Fibroblast of the aortic adventitia (primary cell): ENCODE data around the gene KEL. TPM values are rescaled to one million over a fixed set of nuclear protein-coding genes. Genes with fewer than 3 reads are reported as not detected.

Source experiments
- DNase-seq: peaks from one replicate; pipeline ENCODE4 v3.0.0-alpha.2; 2010; ENCODE audit warnings: low read depth
- H3K4me3 ChIP-seq: 2 replicates; pipeline ENCODE4 v1.5.1; 2011; ENCODE audit warnings: low read depth, mild to moderate bottlenecking, control low read depth, low read length, moderate library complexity
- CTCF ChIP-seq: IDR thresholded peaks from 2 replicates; pipeline ENCODE4 v1.5.1; 2011; ENCODE audit warnings: mild to moderate bottlenecking, low read length, control low read depth, inconsistent platforms; ENCODE audit not compliant: insufficient read depth
- total RNA-seq: library from RNA; depleted of rRNA; stranded (reverse); fragments of >200 nt; gene quantifications from 2 replicates; pipeline ENCODE4 v1.2.3, GENCODE V29; 2012; ENCODE audit warnings: low replicate concordance

KEL gene
- total RNA-seq, 1 donor: not detected

- DNase-seq: no peak
- TF ChIP-seq CTCF: no peak
- H3K4me3 ChIP-seq: no peak within 1 kb of the TSS
Measured at GRCh38 chr7:142939226-142939910, 22.8 kb downstream of the KEL start, which contains the start of gene LLCFC1. Gene LLCFC1, plus strand, starts transcription at chr7:142939484. Its CDS starts 138 bp downstream, at chr7:142939622.

- DNase-seq: no peak
Measured at GRCh38 chr7:142938611-142939010, 23.6 kb downstream of the KEL start.

GRCh38 chr7:142935941-142936565 lies 26.1 kb downstream of the KEL start:
- H3K4me3 ChIP-seq: no peak overlapping the region
- no peak for DNase-seq
- TF ChIP-seq CTCF: no peak

More at GRCh38 chr7:142938611-142939010, 23.6 kb downstream of the KEL start:
- TF ChIP-seq CTCF: no peak
- H3K4me3 ChIP-seq: no peak overlapping the region

GRCh38 chr7:142934056-142934455 lies 28.1 kb downstream of the KEL start:
- H3K4me3 ChIP-seq: no peak overlapping the region
- TF ChIP-seq CTCF: no peak
- DNase-seq: no peak

- DNase-seq: no peak
- H3K4me3 ChIP-seq: no peak within 1 kb of the TSS
- TF ChIP-seq CTCF: no peak
Measured at GRCh38 chr7:142933624-142934023, 28.5 kb downstream of the KEL start, which contains the start of gene TRPV5. Gene TRPV5, minus strand, starts transcription at chr7:142933746. Its CDS starts 287 bp downstream, at chr7:142933459.

GRCh38 chr7:142933092-142933475 lies 29.1 kb downstream of the KEL start:
- no peak for TF ChIP-seq CTCF
- no peak overlapping the region for H3K4me3 ChIP-seq
- DNase-seq: no peak
